Smooth muscle cell (in vitro differentiated cells): ENCODE data around the gene CC2D2B. TPM values are rescaled to one million over a fixed set of nuclear protein-coding genes. Genes with fewer than 3 reads are reported as not detected.

ENCODE experiments used
- DNase-seq: peaks from one replicate; lab custom pipeline; 2025; ENCODE audit not compliant: unreplicated experiment; lab: John Stamatoyannopoulos, UW
- H2AFZ ChIP-seq: fragments of 200-600 bp; sonication (generic); 2 replicates; pipeline ENCODE4 v1.6.0; 2016; ENCODE audit warnings: antibody characterized with exemption, low read depth, mild to moderate bottlenecking
- H3F3A ChIP-seq: fragments of 200-600 bp; sonication (generic); 2 replicates; pipeline ENCODE4 v1.6.0; 2017; ENCODE audit warnings: antibody characterized with exemption, low read depth
- H3K27ac ChIP-seq: fragments of 200-600 bp; sonication (generic); 2 replicates; pipeline ENCODE4 v1.5.1; 2016; ENCODE audit warnings: low read depth, mild to moderate bottlenecking
- H3K27me3 ChIP-seq: fragments of 200-600 bp; sonication (generic); 2 replicates; pipeline ENCODE4 v1.6.1; 2016; ENCODE audit warnings: low read depth, mild to moderate bottlenecking
- H3K36me3 ChIP-seq: fragments of 200-600 bp; sonication (generic); 2 replicates; pipeline ENCODE4 v1.5.1; 2016; ENCODE audit warnings: low read depth
- H3K4me1 ChIP-seq: fragments of 200-600 bp; sonication (generic); 2 replicates; pipeline ENCODE4 v1.5.1; 2016; ENCODE audit warnings: low read depth
- H3K4me2 ChIP-seq: fragments of 200-600 bp; sonication (generic); 2 replicates; pipeline ENCODE4 v1.6.0; 2016; ENCODE audit warnings: mild to moderate bottlenecking
- H3K4me3 ChIP-seq: fragments of 200-600 bp; sonication (generic); 2 replicates; pipeline ENCODE4 v1.5.1; 2016; ENCODE audit warnings: mild to moderate bottlenecking
- H3K79me2 ChIP-seq: fragments of 200-600 bp; sonication (generic); 2 replicates; pipeline ENCODE4 v1.6.0; 2016; ENCODE audit warnings: low read depth, mild to moderate bottlenecking
- H3K9ac ChIP-seq: fragments of 200-600 bp; sonication (generic); 2 replicates; pipeline ENCODE4 v1.6.0; 2016; ENCODE audit warnings: low read depth
- H3K9me3 ChIP-seq: fragments of 200-600 bp; sonication (generic); replicated peaks from 2 replicates; pipeline ENCODE4 v1.5.1; 2016; ENCODE audit warnings: low read depth
- H4K20me1 ChIP-seq: fragments of 200-600 bp; sonication (generic); 2 replicates; pipeline ENCODE4 v1.6.0; 2016; ENCODE audit warnings: low read depth
- WGBS: methylation state at CpG from one replicate; pipeline ENCODE4 v1.1.7; 2016; ENCODE audit warnings: low lambda C conversion rate; 5-methylcytosine and 5-hydroxymethylcytosine counted together
- polyA plus RNA-seq: library from polyadenylated mRNA; unstranded; fragments of >200 nt; fragmentation: Nextera tagmentation; extraction: Ambion mirVana; gene quantifications from 2 replicates; pipeline ENCODE4 v1.2.1, GENCODE V29; 2016
- total RNA-seq: library from RNA; depleted of rRNA; stranded (reverse); fragments of >200 nt; gene quantifications from 2 replicates; pipeline ENCODE4 v1.2.3, GENCODE V29; 2014
- TF ChIP-seq, protein P1 (sequence below): fragments of 200-600 bp; sonication (generic); IDR thresholded peaks from 2 replicates; pipeline ENCODE4 v1.5.1; 2017; ENCODE audit warnings: borderline replicate concordance, mild to moderate bottlenecking, antibody characterized with exemption; ENCODE audit not compliant: insufficient read depth, poor library complexity, severe bottlenecking

The CC2D2B gene
- total and polyA plus RNA-seq, 2 experiments from 2014 or later = not detected

DNA sequence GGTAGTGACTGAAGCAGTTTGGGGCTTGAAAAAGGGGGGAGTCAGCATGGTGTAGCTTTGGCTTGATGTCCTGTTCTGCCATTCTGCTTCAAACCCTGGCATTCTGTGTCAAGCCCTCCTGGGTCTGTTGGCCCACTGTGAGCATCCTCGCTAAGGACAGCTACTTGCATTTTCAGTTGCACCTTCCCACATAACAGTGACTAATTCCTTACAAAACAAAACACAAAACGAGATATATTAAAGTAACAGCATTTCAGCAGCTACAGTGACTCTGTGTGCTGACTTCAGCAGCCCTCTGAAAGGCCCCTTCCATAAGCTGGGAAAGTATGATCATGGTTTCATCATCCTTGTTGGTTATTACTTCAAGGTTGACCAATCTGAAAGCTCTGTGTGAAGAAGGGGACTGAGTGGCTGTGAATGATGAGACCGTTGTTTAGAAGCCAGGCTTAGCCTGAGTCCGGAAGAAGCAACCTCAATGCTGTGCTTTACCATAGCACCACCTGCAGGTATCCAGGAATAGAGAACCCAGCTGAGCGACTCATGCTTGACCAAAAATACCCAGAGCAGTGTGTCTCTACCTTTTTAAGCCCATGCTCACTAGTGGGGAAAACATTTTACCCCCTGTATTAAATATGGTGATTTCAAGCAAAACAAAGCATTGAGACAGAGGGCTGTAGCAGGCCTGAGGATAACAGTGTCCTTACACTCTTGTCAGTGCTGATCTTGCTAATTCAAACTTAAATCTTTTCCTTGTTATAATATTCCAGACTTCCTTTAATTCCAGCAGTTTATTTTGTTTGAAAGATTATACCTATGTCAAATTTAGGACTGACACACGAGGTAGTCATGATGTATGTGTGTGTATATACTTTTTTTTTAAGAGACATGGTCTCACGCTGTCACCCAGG is 42.6 kb upstream of the CC2D2B start:
- no peaks in the 10 kb centered on the region for H3K27me3 ChIP-seq
- no peak overlapping the region for H3K4me3 ChIP-seq
- H3F3A ChIP-seq = no peaks in the 10 kb centered on the region
- H3K79me2 ChIP-seq = no peaks in the 10 kb centered on the region
- peak overlapping the region; percentile 38 for H3K27ac ChIP-seq
- no peaks in the 10 kb centered on the region for H4K20me1 ChIP-seq
- peak overlapping the region; percentile 55 for H3K4me2 ChIP-seq
- H3K36me3 ChIP-seq = no peaks in the 10 kb centered on the region
- DNase-seq = no peak
- 22% methylated on average over 7 of the region's 7 CpGs for WGBS
- TF ChIP-seq, protein P1, sequence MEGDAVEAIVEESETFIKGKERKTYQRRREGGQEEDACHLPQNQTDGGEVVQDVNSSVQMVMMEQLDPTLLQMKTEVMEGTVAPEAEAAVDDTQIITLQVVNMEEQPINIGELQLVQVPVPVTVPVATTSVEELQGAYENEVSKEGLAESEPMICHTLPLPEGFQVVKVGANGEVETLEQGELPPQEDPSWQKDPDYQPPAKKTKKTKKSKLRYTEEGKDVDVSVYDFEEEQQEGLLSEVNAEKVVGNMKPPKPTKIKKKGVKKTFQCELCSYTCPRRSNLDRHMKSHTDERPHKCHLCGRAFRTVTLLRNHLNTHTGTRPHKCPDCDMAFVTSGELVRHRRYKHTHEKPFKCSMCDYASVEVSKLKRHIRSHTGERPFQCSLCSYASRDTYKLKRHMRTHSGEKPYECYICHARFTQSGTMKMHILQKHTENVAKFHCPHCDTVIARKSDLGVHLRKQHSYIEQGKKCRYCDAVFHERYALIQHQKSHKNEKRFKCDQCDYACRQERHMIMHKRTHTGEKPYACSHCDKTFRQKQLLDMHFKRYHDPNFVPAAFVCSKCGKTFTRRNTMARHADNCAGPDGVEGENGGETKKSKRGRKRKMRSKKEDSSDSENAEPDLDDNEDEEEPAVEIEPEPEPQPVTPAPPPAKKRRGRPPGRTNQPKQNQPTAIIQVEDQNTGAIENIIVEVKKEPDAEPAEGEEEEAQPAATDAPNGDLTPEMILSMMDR = peak; percentile 60
- peak overlapping the region; percentile 56 for H2AFZ ChIP-seq
- H3K9ac ChIP-seq = no peak overlapping the region
- no peaks in the 10 kb centered on the region for H3K4me1 ChIP-seq
- no peaks in the 10 kb centered on the region for H3K9me3 ChIP-seq

DNA sequence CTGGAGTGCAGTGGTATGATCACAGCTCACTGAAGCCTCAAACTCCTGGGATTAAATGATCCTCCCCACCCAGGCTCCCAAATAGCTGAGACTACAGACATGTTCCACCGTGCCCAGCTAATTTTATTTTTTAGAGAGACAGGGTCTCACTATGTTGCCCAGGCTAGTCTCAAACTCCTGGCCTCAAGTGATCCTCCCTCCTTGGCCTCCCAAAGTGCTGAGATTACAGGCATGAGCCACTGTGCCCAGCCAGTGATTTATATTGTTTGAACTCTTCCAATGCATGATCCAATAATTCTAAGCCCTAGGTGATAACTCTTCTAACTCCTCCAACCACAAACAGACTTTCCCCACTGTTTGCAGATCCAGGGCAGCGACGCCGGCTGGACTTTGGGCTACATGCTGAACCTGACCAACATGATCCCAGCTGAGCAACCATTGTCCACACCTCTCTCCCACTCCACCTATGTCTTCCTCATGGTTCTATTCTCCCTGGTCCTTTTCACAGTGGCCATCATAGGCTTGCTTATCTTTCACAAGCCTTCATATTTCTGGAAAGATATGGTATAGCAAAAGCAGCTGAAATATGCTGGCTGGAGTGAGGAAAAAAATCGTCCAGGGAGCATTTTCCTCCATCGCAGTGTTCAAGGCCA is 41.8 kb upstream of the CC2D2B start:
- no peak for DNase-seq
- no peak overlapping the region for H3K4me2 ChIP-seq

DNA sequence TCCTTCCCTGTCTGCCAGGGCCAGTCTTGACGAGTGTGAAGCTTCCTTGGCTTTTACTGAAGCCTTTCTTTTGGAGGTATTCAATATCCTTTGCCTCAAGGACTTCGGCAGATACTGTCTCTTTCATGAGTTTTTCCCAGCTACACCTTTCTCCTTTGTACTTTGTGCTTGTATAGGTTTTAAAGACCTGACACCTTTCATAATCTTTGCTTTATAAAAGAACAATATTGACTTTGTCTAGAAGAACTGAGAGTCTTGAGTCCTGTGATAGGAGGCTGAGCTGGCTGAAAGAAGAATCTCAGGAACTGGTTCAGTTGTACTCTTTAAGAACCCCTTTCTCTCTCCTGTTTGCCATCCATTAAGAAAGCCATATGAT is 41.3 kb upstream of the CC2D2B start:
- H3K27ac ChIP-seq = no peak overlapping the region
- H3K36me3 ChIP-seq = no peaks in the 10 kb centered on the region
- H4K20me1 ChIP-seq = no peaks in the 10 kb centered on the region
- no peaks in the 10 kb centered on the region for H3K4me1 ChIP-seq
- no peak overlapping the region for H3K4me3 ChIP-seq
- H3K9ac ChIP-seq = no peak overlapping the region
- H3K9me3 ChIP-seq = no peaks in the 10 kb centered on the region
- no peak for DNase-seq
- H3K27me3 ChIP-seq = no peaks in the 10 kb centered on the region
- no peak overlapping the region for H3K4me2 ChIP-seq
- no peaks in the 10 kb centered on the region for H3F3A ChIP-seq
- H2AFZ ChIP-seq = no peak overlapping the region
- TF ChIP-seq, protein P1 = no peak
- no peaks in the 10 kb centered on the region for H3K79me2 ChIP-seq
- 84% methylated on average over 2 of the region's 2 CpGs for WGBS

More for the DNA sequence above, 41.8 kb upstream of the CC2D2B start:
- H3K36me3 ChIP-seq = no peaks in the 10 kb centered on the region
- H4K20me1 ChIP-seq = no peaks in the 10 kb centered on the region
- H3F3A ChIP-seq = no peaks in the 10 kb centered on the region
- TF ChIP-seq, protein P1 = no peak
- H3K4me3 ChIP-seq = no peak overlapping the region
- H3K27me3 ChIP-seq = no peaks in the 10 kb centered on the region
- no peak overlapping the region for H3K9ac ChIP-seq
- peak overlapping the region; percentile 38 for H3K27ac ChIP-seq
- H3K4me1 ChIP-seq = no peaks in the 10 kb centered on the region
- no peak overlapping the region for H2AFZ ChIP-seq
- H3K79me2 ChIP-seq = no peaks in the 10 kb centered on the region
- no peaks in the 10 kb centered on the region for H3K9me3 ChIP-seq
- 89% methylated on average over 6 of the region's 6 CpGs for WGBS
